Esophagus muscularis mucosa (tissue), 4 donors: Measurements from ENCODE around the gene C4orf54. TPM values are rescaled to one million over a fixed set of nuclear protein-coding genes. Genes with fewer than 3 reads are reported as not detected.
A peak's percentile ranks its signal among the peaks of the same experiment; 100 is the strongest.

Experiments used
- DNase-seq: peaks from one replicate; pipeline ENCODE4 v3.0.0-alpha.2; 2017; ENCODE audit errors: extremely low spot score
- H3K27ac ChIP-seq, 4 donors: fragments of 200-600 bp; sonication (generic); replicated peaks in 1 of 4; 1 replicate in 3 of 4; 2 replicates in 1 of 4; pipeline ENCODE4 v1.5.1; 2016 to 2019; ENCODE audit warnings: mild to moderate bottlenecking in 1 of 4
- H3K27me3 ChIP-seq, 4 donors: fragments of 200-600 bp; sonication (generic); one replicate each; pipeline versions ENCODE4 v1.5.1 to v1.6.0; 2016 to 2019
- H3K36me3 ChIP-seq, 4 donors: fragments of 200-600 bp; sonication (generic); one replicate each; pipeline ENCODE4 v1.5.1; 2016 to 2019
- H3K4me1 ChIP-seq, 4 donors: fragments of 200-600 bp; sonication (generic); one replicate each; pipeline ENCODE4 v1.5.1; 2016 to 2019
- H3K4me3 ChIP-seq, 4 donors: fragments of 200-600 bp; sonication (generic); 1 replicate in 2 of 4; 2 replicates in 2 of 4; pipeline ENCODE4 v1.5.1; 2016 to 2019; ENCODE audit warnings: mild to moderate bottlenecking in 4 of 4, moderate library complexity in 1 of 4
- H3K9me3 ChIP-seq, 4 donors: fragments of 200-600 bp; sonication (generic); 1 replicate in 3 of 4; 2 replicates in 1 of 4; pipeline ENCODE4 v1.5.1; 2016 to 2019
- CTCF ChIP-seq, 3 experiments: fragments of 200-600 bp in 2 of 3; fragments of 450-650 bp in 1 of 3; sonication (generic) in 2 of 3; IDR thresholded peaks; one replicate each; pipeline ENCODE4 v1.5.1; 2017 to 2019; ENCODE audit warnings: antibody characterized with exemption in 3 of 3, mild to moderate bottlenecking in 2 of 3, moderate library complexity in 1 of 3
- EP300 ChIP-seq: sonication (generic); formaldehyde crosslinking; IDR thresholded peaks from one replicate; pipeline ENCODE4 v1.6.1; 2017; ENCODE audit warnings: antibody characterized with exemption
- POLR2A ChIP-seq: fragments of 450-650 bp; IDR thresholded peaks from one replicate; pipeline ENCODE4 v1.6.1; 2017; ENCODE audit warnings: antibody characterized with exemption, moderate library complexity, mild to moderate bottlenecking, low read depth
- POLR2AphosphoS5 ChIP-seq, 2 donors: sonication (generic); formaldehyde crosslinking; IDR thresholded peaks; one replicate each; pipeline ENCODE4 v1.6.1; 2017; ENCODE audit warnings: antibody characterized with exemption in 2 of 2
- whole genome bisulfite sequencing: methylation state at CpG from one replicate; pipeline ENCODE4 v1.1.5; 2018; 5-methylcytosine and 5-hydroxymethylcytosine counted together
- intact Hi-C: fragments of 100-400 bp; cut with DNase I; formaldehyde crosslinking; loops from one replicate; pipeline ENCODE4 v1.15.1; 2023
- total RNA-seq, 4 donors: library from RNA; depleted of rRNA; stranded (reverse); fragments of >200 nt; gene quantifications; one replicate each; pipeline versions ENCODE4 v1.1.0 to v1.2.1, GENCODE V29; 2016

C4orf54 gene
- total RNA-seq, 4 donors from 2014 or later = under 0.01 to 2.1 (median 0.60) TPM

- H3K9me3 ChIP-seq = no peaks in the 10 kb centered on the region
- DNase-seq = no peak
- intact Hi-C loops = no loop called here
- peak overlapping the region in 2 of 4 donors; percentile 32 to 43 for H3K27ac ChIP-seq
- H3K36me3 ChIP-seq = no peaks in the 10 kb centered on the region
- TF ChIP-seq POLR2A (no peak), CTCF (IDR thresholded peaks at IDR 0.05) (no peak), EP300 (no peak), POLR2AphosphoS5 (IDR thresholded peaks at IDR 0.05) (no peak)
- H3K27me3 ChIP-seq = no peaks in the 10 kb centered on the region
- no peak overlapping the region for H3K4me3 ChIP-seq
- H3K4me1 ChIP-seq = peaks cover 20 to 63% (median 46%) of the 10 kb centered on the region in 4 donors
These were observed 12.0 kb downstream of the C4orf54 start for GRCh38 chr4:99645638-99646037.

GRCh38 chr4:99645036-99645435 is 12.6 kb downstream of the C4orf54 start:
- no peaks in the 10 kb centered on the region for H3K27me3 ChIP-seq
- no peak for DNase-seq
- TF ChIP-seq POLR2AphosphoS5 (IDR thresholded peaks at IDR 0.05) (no peak), CTCF (IDR thresholded peaks at IDR 0.05) (no peak), POLR2A (no peak), EP300 (no peak)
- 87% methylated on average over 1 of the region's 1 CpG for WGBS
- no peaks in the 10 kb centered on the region for H3K9me3 ChIP-seq
- H3K4me1 ChIP-seq = peaks cover 20 to 63% (median 46%) of the 10 kb centered on the region in 4 donors
- intact Hi-C loops = no loop called here
- no peak overlapping the region for H3K4me3 ChIP-seq
- H3K36me3 ChIP-seq = no peaks in the 10 kb centered on the region
- H3K27ac ChIP-seq = no peak overlapping the region

GRCh38 chr4:99644453-99644852 is 13.2 kb downstream of the C4orf54 start:
- TF ChIP-seq POLR2AphosphoS5 (IDR thresholded peaks at IDR 0.05) = no peak
- no peak for TF ChIP-seq CTCF (IDR thresholded peaks at IDR 0.05)
- no peak for TF ChIP-seq POLR2A
- TF ChIP-seq EP300 = no peak
- WGBS = 74% methylated on average over 5 of the region's 5 CpGs
- Histone ChIP-seq H3K27ac (no peak overlapping the region), H3K9me3 (no peaks in the 10 kb centered on the region), H3K4me3 (no peak overlapping the region), H3K36me3 (no peaks in the 10 kb centered on the region), H3K27me3 (no peaks in the 10 kb centered on the region), H3K4me1 (peaks cover 20 to 63% (median 46%) of the 10 kb centered on the region in 4 donors)
- intact Hi-C loops = no loop called here
- DNase-seq = no peak

GRCh38 chr4:99642725-99643489 is 14.7 kb downstream of the C4orf54 start:
- Histone ChIP-seq H3K9me3 (no peaks in the 10 kb centered on the region), H3K27ac (peak overlapping the region; percentile 46 to 69 (median 60)), H3K27me3 (no peaks in the 10 kb centered on the region), H3K4me3 (no peak overlapping the region), H3K4me1 (peaks cover 20 to 54% (median 40%) of the 10 kb centered on the region in 4 donors), H3K36me3 (no peaks in the 10 kb centered on the region)
- no peak for TF ChIP-seq EP300
- TF ChIP-seq POLR2AphosphoS5 (IDR thresholded peaks at IDR 0.05) = peak in 1 of 2 donors; percentile 29
- TF ChIP-seq POLR2A = no peak
- no peak for TF ChIP-seq CTCF (IDR thresholded peaks at IDR 0.05)
- intact Hi-C loops = no loop called here
- no peak for DNase-seq
- 64% methylated on average over 7 of the region's 7 CpGs for WGBS

GRCh38 chr4:99640676-99641075 is 17.0 kb downstream of the C4orf54 start:
- TF ChIP-seq CTCF (IDR thresholded peaks at IDR 0.05) = no peak
- no peak for DNase-seq
- intact Hi-C loops = no loop called here
- WGBS = 81% methylated on average over 2 of the region's 2 CpGs
- Histone ChIP-seq H3K27me3 (no peaks in the 10 kb centered on the region), H3K36me3 (no peaks in the 10 kb centered on the region), H3K9me3 (no peaks in the 10 kb centered on the region), H3K4me3 (no peak overlapping the region), H3K4me1 (peaks cover 12 to 47% (median 32%) of the 10 kb centered on the region in 4 donors), H3K27ac (no peak overlapping the region)
